Globus pallidus (tissue), 1 donor: ENCODE measurements around the gene PEAK3.
"Not testable (repeated sequence)": the region's sequence is repeated elsewhere in the genome, so short reads cannot be mapped to it uniquely, and the experiment has no call there.

Experiments used
- DNase-seq: peaks from one replicate; pipeline ENCODE4 v3.0.0-alpha.2; 2015; ENCODE audit warnings: low spot score

PEAK3 gene

DNA sequence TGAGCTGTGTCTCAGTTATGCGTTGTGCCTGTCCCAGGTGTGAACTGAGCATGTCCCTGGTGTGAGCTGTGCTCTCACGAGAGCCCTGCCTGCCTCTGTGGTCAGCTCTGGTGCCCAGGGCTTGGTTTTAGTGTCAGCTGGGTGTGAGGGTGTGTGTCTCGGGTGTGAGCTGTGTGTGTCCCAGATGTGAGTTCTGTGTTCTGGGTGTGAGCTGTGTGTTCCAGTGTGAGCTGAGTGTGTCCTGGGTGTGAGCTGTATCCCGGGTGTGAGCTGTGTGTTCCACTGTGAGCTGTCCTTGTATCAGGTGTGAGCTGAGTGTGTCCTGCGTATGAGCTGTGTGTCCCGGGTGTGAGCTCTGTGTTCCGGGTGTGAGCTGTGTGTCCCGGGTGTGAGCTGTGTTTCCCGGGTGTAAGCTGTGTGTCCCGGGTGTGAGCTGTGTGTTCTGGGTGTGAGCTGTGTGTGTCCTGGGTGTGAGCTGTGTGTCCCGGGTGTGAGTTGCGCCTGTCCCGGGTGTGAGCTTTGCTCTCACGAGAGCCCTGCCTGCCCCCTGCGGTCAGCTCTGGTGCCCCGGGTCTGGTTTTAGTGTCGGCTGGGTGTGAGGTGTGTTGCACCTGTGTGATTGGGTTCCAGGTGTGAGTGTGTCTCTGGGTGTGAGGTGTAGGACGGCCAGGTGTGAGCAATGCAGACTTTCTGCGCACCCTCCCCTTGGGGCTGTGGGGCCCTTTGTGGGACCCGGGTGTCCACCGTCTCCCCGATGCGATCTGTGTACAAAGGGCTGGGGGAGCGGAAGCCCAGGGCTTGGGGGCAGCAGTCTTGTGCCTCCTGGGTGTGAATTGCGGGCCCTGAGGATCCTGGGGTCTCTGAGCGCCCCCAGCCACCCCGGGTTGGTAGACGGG lies 7.1 kb upstream of the PEAK3 start:
- no peak for DNase-seq

DNA sequence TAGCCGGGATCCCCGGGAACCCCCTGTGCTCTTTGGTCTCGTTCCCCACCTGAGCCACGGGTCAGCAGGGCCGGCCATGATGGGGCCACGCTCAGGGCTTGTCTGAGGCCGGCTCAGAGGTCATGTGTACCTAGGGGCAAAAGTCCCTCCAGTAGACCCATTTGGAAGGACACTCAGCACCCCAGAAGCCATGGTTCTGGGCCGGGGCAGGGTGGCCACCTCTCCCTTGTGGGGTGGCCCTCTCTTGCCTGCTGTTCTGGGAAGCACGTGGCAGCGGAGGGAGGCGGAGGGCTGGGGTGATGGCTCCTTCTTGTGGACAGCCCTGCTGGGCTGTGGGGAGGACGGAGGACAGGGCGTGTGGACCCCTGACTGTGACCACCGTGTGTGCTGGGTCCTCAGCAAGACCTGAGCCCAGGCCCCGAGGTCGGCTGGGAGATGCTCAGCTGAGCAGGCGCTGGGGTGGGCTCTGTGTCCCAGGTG lies 6.4 kb upstream of the PEAK3 start:
- DNase-seq: no peak

DNA sequence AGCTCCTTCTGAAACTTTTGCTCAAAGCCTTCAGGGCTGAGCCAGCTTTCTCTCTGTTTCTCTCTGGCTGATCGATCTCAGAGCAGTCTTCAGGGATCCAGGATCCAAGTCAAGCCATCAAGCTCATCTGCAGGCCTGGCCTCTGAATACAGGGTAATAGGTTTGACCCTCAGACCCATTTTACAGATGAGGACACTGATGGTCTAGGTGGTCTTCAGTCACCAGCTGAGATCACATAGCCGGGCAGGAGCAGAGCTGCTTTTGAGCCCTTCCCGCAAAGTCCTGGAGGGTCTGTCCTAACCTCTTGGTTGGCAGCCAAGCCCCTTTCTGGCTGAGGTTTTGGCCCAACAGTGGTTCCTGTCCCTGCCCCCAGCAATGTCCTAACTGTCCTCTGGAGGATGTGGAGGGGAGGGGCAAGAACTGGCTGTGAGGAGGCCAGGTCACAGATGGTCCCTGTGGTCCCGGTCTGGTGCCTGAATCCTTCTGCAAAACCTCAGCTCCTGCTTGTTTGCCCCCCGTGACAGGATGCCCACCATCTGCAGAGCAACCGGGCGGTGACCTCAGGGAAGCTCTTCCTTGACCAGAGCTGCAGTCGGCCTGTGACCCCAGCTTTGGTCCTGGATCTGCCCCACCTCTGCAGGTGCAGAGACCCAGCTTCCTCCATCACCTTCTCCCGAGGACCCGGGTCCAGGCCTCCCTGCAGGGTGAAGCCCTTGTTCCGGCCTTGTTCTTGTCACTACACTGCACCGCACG lies 5.8 kb upstream of the PEAK3 start:
- no peak for DNase-seq

DNA sequence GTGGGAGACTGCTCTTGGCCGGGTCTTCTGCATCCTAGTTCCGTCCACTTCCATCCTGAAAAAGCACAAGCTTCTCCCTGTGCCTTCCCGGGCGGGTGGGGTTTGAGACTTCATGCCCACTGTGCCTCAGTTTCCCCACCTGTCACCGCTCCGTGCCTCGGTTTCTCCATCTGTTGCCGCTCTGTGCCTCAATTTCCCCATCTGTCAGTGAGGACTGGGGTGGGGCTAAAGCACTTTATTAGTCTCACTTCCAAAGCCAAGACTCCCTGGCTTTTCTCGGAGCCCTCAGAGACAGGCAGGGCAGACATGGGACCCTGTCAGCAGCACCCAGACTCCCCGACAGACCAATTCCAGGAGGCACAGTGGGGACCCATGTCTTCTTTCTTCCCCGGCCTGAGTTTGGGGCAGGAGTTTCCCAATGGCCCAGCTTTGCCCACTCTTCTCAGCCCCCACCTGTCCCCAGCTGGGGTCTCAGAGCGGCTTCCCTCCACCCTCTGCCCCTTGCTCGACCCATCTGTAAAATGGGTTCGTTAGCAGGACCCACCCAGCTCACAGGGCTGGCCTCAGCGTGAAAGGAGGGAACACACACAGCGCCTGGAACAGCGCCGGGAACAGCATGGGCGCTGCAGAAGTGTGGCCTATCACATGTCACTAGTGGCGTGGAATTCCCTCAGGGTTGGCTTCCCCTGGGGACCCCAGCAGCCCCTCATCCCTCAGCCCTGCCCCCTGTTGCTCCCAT lies 4.6 kb upstream of the PEAK3 start:
- no peak for DNase-seq

DNA sequence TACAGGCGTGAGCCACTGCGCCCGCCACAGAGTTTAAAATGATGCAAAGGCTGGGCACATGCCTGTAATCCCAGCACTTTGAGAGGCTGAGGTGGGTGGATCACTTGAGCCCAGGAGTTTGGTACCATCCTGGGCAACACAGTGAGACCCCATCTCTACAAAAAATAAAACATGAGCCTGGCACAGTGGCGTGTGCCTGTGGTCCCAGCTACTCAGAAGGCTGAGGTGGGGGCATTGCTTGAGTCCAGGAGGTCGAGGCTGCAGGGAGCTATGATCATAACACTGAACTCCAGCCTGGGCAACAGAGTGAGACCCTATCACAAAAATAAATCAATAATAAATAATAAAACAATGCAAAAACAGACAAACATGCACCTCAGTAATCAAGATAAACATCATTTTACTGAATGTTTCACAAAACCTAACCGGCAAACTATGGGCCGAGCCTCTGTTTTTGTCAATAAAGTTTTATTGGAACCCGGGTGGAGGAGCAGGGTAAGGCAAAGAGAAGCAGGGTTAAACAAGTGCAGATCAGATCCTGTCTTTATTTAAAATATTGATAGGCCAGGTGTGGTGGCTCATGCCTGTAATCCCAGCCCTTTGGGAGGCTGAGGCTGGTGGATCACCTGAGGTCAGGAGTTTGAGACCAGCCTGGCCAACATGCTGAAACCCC lies 2.0 kb upstream of the PEAK3 start:
- no peak for DNase-seq

DNA sequence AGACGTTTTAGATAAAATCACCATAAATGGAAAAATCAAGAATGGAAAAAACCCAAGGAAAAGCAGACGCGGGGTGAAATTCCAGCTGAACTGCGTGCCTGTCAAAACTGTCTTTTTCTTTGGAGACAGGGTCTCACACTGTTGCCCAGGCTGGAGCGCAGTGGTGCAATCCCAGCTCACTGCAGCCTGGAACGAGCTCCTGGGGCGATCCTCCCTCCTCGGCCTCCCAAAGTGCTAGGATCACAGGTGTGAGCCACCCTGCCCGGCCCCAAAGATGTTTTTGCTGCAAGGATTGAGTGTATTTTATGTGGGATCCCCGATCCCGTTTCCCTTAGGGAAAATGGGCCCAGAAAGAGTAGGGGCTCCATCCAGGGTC lies 875 bp upstream of the PEAK3 start:
- DNase-seq: no peak

DNA sequence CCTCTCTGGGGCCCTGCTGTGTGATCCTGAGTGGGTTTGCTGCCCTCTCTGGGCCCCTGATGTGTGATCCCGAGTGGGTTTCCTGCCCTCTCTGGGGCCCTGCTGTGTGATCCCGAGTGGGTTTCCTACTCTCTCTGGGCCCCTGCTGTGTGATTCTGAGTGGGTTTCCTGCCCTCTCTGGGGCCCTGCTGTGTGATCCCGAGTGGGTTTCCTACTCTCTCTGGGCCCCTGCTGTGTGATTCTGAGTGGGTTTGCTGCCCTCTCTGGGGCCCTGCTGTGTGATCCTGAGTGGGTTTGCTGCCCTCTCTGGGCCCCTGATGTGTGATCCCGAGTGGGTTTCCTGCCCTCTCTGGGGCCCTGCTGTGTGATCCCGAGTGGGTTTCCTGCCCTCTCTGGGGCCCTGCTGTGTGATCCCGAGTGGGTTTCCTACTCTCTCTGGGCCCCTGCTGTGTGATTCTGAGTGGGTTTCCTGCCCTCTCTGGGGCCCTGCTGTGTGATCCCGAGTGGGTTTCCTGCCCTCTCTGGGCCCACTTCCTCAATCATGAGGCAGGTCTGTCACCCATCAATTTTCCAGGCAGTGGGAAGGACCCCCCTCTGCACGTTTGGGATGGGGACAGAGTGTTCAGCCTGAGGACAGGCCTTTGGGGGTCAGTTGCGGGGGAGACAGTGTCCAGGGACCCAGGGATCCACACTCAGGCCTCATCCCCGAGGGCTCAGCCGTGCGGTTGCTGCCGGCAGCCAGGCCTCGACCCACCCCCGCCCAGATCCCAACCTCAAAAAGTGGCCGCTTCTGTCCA lies 512 bp downstream of the PEAK3 start:
- DNase-seq: not testable (repeated sequence)

DNA sequence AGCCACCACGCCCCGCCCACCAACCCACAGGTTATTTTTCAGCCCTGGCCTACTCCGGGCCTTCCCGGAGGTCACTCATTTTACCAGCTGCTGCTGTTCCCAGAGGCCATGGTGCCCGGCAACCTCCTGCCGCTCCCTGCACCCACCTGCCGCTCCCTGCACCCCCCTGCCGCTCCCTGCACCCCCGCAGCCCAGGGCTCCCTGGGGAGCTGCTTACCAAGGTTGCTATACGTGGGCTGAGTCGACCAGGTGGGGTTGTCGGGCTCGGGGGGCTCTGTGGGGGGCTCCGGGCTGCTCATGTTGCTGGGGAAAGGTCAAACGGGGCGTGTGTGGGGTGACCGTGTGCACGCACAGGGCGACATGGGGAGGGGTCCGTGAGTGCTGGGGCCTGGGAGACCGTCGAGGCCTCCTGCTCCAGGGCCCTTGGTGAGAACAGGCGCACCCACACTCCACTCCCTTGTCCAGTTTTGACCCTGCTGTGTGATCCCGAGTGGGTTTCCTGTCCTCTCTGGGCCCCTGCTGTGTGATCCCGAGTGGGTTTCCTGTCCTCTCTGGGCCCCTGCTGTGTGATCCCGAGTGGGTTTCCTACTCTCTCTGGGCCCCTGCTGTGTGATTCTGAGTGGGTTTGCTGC lies 1.2 kb downstream of the PEAK3 start:
- DNase-seq: no peak

DNA sequence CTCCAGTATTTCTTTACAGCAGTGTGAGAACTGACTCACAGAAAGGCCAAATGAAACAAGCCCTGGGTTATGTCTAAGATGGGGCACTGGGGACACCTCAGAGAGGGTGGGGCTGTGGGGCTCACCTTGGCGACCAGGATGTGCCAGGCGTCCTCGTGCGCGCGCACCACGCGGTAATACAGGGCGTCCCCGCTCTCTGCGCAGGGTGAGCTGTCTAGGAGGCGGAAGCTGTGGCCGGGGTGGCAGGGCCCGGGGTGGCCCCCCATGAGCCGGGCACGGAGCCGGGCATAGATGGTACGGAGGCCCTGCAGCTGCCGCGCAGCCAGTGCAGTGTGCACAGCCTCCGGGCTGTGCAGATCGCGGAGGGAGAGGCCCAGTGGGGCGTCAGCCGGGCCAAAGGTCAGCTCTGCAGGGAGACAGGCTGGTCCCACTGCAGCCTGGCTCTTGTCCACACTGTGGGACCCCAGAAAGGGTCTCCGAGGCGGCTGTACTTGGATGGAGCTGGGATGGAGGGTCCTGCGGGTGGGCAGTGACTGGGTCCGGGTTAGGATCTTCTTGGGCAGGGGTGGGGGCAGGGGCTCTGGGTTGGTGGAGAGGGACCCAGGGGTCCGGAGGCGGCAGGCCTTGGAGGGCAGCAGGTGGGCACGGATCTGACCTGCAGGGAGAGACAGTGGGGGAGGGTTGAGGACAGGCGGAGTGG lies 3.4 kb downstream of the PEAK3 start:
- DNase-seq: no peak

DNA sequence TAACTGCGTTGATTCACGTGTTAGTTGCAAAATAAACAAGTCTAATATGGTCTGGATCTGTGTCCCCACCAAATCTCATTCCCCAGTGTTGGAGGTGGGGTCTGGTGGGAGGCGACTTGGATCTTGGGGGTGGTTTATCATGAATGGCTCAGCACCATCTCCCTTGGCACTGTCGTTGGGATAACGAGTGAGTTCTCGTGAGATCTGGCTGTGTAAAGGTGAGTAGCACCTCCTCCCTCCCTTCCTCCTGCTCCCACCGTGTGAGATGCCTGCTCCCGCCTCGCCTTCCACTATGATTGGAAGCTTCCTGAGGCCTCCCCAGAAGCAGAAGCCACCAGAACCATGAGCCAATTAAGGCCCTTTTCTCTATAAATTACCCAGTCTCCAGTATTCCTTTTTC lies 4.8 kb downstream of the PEAK3 start:
- DNase-seq: no peak

DNA sequence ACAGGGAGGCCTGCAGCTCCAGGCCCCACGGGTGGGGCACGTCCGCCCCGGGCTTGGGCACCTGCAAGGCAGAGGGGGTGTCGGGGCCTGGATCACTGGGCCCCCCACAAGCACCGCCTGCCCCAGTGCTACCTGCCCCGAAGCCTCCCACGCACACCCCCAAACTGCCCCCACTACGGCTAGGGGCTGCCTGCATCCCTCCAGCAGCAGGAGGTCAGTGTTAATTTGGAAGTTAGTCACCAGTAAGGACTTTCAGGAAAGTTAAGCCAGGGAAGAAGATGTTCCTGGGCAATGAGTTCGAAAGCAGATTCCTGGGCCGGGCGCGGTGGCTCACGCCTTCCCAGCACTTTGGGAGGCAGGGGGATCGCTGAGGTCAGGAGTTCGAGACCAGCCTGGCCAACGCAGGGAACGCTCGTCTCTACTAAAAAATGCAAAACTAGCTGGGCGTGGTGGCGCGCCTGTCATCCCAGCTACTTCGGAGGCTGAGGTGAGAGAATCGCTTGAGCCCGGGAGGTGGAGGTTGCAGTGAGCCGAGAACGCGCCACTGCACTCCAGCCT lies 5.5 kb downstream of the PEAK3 start:
- DNase-seq: no peak

DNA sequence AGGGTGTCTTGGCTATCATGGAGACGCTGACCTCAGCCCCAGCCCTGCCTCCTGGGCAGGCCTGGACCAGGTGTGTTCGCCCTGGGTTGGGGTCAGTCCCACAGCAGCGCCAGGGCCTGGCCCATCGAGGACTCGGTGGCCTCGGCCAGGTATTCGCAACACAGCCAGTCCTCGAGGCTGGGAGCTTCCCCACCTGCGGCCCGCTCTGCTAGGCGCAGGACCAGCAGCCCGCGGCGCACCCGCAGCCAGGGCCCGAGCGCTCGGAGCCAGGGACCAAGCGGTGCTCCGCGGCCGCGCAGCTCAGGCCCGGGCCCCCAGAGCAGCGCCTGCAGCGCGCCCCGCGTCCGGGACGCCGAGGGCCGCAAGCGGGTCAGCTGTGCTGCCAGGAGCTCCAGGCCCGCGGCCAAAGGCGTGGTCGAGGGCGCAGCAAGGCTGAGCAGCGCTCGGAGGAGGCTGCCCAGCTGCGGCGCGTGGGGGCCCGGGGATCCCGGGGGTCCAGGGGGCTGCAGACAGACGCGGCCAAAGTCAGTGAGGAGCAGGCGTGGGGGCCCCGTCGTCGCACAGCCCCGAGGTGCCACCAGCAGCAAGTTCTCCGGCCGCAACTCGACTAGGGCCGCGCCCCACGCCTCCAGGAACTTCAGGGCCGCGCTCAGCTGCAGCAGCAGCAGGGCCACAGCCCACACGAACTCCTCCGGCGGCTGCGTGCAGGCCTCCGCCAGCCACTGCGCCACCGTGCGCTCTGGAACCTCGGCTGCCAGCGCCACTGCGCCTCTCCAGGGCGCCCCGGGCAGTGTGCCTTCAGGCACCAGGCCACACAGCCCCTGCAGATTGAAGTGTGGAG lies 6.2 kb downstream of the PEAK3 start:
- no peak for DNase-seq

DNA sequence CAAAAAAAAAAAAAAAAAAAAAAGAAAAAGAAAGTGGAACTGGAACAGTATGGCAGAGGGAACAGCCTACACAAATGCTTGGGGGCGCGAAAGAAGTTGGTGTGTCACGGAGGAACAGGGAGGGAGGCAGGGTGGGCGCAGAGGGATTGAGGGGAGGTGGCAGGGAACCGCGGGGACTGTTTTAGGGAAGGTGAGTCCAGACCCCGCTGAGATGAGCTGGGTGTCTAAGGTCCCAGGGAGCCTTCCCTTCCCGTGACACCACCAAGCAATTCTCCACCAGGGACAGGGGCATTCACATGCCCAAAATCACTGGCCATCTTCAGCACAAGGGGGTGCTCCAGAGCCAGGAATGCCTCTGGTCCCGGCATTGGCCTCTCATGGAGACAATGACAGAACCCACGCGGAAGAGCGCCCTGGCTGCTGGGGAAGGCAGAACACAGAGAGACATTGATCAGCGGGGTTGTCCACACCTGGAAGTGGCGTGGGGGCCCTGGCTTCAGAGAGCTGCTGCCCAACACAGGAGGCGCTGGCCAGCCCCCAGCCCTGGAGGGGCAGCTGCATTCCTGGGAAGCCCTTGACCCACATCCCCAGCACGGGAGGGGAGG lies 6.9 kb downstream of the PEAK3 start:
- DNase-seq: peak; percentile 73

DNA sequence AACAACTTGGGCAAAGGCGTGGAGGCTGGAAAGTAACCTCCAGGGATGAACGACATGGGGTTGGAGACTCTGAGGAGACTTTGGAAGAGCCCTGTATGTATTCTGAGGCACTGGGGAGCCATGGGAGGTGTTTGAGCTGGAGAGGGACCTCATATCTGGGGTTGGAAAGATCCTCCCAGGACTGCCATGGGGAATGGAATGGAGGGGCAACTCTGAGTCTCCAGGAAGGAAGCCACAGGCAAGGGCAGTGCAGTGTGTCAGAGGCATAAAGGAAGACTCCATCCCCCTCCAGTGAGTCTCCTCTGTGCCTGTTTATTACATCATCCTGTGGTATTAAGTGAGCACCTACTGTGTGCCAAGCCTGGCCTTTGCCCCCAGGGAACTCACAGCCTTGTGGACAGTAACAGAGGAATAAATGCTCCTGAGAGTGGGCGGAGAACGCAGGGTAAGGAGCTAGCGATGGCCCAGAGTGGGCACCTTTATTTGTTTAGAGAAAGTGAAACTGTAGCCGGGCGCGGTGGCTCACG lies 7.7 kb downstream of the PEAK3 start:
- no peak for DNase-seq

DNA sequence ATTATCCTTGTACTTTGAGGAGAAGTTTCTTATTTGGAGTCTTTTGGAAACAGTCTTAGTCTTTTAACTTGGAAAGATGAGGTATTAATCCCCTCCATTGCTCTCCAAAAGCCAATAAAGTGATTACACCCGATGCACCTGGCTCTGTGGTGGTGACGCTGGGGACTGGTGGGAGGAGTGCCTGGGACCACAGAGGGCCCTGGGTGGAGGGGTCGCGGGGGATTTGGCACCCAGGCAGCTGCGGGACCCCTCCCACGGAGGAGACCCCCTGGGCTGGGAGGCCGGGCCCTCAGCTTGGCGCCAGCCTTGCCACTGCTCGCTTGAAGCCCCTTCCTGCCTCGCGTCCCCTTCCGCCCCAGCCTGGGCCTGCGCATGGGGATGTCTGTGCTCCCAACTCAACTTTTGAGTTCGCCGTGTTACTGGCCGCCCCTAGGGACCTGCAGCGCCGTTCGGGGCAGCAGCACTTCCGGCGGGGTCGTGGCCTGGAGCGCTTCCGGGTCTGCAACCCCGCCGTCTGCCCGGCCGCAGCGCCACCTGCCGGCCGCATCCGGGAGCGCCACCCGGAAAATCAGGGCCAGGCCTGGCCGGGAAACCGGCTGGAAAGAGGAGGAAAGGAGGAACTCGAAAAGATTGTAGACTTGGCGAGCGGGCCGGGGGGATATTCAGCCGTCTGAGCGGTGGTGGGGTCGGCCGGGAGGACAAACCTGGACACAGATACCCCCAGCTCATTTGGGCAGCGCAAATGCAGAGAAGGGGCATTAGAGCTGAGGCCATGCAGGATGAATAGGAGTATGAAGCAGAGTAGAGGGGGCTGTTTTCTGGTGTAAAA lies 8.4 kb downstream of the PEAK3 start:
- DNase-seq: no peak

DNA sequence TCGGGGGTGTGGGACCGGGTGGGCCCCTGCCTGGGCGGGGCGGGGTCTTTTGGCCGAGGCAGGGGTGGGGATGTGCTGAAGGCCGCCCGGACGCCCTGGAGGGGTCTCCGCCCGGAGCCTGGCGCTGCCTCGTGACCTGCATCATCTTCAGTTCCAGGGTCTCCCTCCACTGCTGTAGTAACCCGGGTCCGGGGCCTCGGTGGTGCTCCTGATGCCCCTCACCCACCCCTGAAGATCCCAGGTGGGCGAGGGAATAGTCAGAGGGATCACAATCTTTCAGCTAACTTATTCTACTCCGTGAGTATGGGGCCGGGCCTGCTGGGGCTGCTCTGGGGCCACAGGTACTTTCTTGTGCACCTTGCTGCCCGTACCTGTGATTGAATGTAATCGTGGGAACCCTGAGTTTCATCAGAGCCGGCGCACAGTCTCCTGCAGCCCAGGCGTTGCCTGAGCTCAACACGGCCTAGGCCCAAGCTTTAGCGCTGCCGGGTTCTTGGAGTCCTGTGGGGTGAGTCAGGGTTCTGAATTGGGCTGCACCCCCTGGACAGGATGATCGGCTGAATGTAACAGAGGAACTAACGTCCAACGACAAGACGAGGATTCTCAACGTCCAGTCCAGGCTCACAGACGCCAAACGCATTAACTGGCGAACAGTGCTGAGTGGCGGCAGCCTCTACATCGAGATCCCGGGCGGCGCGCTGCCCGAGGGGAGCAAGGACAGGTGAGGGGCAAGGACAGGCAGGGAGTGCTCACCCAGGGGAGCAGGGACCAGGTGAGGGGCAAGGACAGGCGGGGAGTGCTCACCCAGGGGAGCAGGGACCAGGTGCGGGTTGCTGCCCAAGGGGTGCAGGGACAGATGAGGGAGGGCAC lies 10.5 kb downstream of the PEAK3 start:
- DNase-seq: no peak
